HCT116 (cell line): ENCODE data around the gene AOAH. TPM values are rescaled to one million over a fixed set of nuclear protein-coding genes. Genes with fewer than 3 reads are reported as not detected.

Source experiments
- ATAC-seq: fragments of 200-7000 bp; cut with Tn5 transposase; 2 replicates; pipeline ENCODE4 v1.9.1; 2020; ENCODE audit warnings: mild to moderate bottlenecking, moderate library complexity
- BruUV-seq: library from RNA; stranded (reverse); fragments of 400-500 nt; replicated peaks from 2 replicates; lab custom pipeline; 2021; lab: Mats Ljungman, UMichigan
- CTCF ChIA-PET: fragments of 300-600 bp; sonication (Branson Sonifier 250); formaldehyde crosslinking; loops from one replicate; lab custom pipeline; 2021; ENCODE audit warnings: antibody characterized with exemption; lab: Charles Lee
- POLR2A ChIA-PET: fragments of 300-600, 350-600 bp; sonication (Branson Sonifier 250); formaldehyde crosslinking; loops from one replicate; lab custom pipeline; 2021; ENCODE audit warnings: antibody characterized with exemption; lab: Charles Lee
- RAD21 ChIA-PET, 2 experiments: fragments of 300-600 bp; sonication (Branson Sonifier 250); formaldehyde crosslinking; loops; one replicate each; lab custom pipeline; 2023; ENCODE audit warnings: low total read pairs in 2 of 2; ENCODE audit not compliant: uncharacterized antibody in 2 of 2, unreplicated experiment in 2 of 2, low non-redundant PET in 1 of 2; lab: Charles Lee
- DNase-seq: peaks from one replicate; pipeline ENCODE4 v3.0.0-alpha.2; 2010; ENCODE audit warnings: low read depth, low spot score
- H2AFZ ChIP-seq: fragments of 200-600 bp; shearing (Covaris generic), sonication (generic); 2 replicates; pipeline ENCODE4 v1.6.1; 2017; ENCODE audit warnings: low read depth, mixed run types, mixed read lengths, antibody characterized with exemption, low read length; ENCODE audit not compliant: poor library complexity, severe bottlenecking
- H3K27ac ChIP-seq: 2 replicates; pipeline ENCODE4 v1.5.1; 2012; ENCODE audit warnings: low read depth, low read length
- H3K27me3 ChIP-seq: fragments of 200-600 bp; sonication (generic); 2 replicates; pipeline ENCODE4 v1.6.1; 2016; ENCODE audit warnings: mixed run types, low read length, mixed read lengths; ENCODE audit not compliant: insufficient read depth
- H3K36me3 ChIP-seq, 2 experiments: fragments of 200-500 bp in 1 of 2; fragments of 200-600 bp in 1 of 2; sonication (Bioruptor generic) in 1 of 2; sonication (generic) in 1 of 2; 2 replicates each; pipeline versions ENCODE4 v1.5.1 to v1.6.1; 2014 to 2016; ENCODE audit warnings: low read length in 2 of 2, inconsistent platforms in 1 of 2, mixed read lengths in 1 of 2, mixed run types in 1 of 2; ENCODE audit not compliant: insufficient read depth in 2 of 2, control insufficient read depth in 1 of 2
- H3K4me1 ChIP-seq, 2 experiments: fragments of 200-600 bp in 1 of 2; sonication (generic) in 1 of 2; 2 replicates each; pipeline versions ENCODE4 v1.5.1 to v1.6.1; 2012 to 2017; ENCODE audit warnings: low read length in 2 of 2, inconsistent platforms in 1 of 2, mild to moderate bottlenecking in 1 of 2, mixed read lengths in 1 of 2, mixed run types in 1 of 2, moderate library complexity in 1 of 2; ENCODE audit not compliant: insufficient read depth in 2 of 2, control insufficient read depth in 1 of 2
- H3K4me2 ChIP-seq: fragments of 200-600 bp; sonication (generic); 2 replicates; pipeline ENCODE4 v1.6.1; 2017; ENCODE audit warnings: mixed run types, low read length, mixed read lengths
- H3K4me3 ChIP-seq, 2 experiments: fragments of 200-600 bp in 1 of 2; sonication (generic) in 1 of 2; replicated peaks in 1 of 2; 2 replicates each; pipeline ENCODE4 v1.5.1; 2011 to 2016; ENCODE audit warnings: low read length in 2 of 2, control low read depth in 1 of 2, low read depth in 1 of 2, mild to moderate bottlenecking in 1 of 2, mixed read lengths in 1 of 2, mixed run types in 1 of 2
- H3K79me2 ChIP-seq: fragments of 200-600 bp; sonication (generic); 2 replicates; pipeline ENCODE4 v1.6.1; 2017; ENCODE audit warnings: mild to moderate bottlenecking, mixed run types, low read length, moderate library complexity, mixed read lengths; ENCODE audit not compliant: insufficient read depth
- H3K9ac ChIP-seq: fragments of 200-600 bp; sonication (generic); 2 replicates; pipeline ENCODE4 v1.6.1; 2016; ENCODE audit warnings: low read length, mixed read lengths
- H3K9me2 ChIP-seq: fragments of 200-600 bp; sonication (generic), shearing (Covaris generic); 2 replicates; pipeline ENCODE4 v1.6.1; 2017; ENCODE audit warnings: mixed run types, mild to moderate bottlenecking, moderate library complexity; ENCODE audit not compliant: insufficient read depth
- H3K9me3 ChIP-seq, 2 experiments: fragments of 200-500 bp in 1 of 2; fragments of 200-600 bp in 1 of 2; sonication (Bioruptor generic) in 1 of 2; sonication (generic) in 1 of 2; 2 replicates each; pipeline ENCODE4 v1.6.1; 2014 to 2017; ENCODE audit warnings: low read length in 2 of 2, mixed read lengths in 2 of 2, inconsistent platforms in 1 of 2, low read depth in 1 of 2, mild to moderate bottlenecking in 1 of 2, mixed run types in 1 of 2, moderate library complexity in 1 of 2; ENCODE audit not compliant: control insufficient read depth in 1 of 2, insufficient read depth in 1 of 2
- H4K20me1 ChIP-seq: fragments of 200-600 bp; sonication (generic), shearing (Covaris generic); 2 replicates; pipeline ENCODE4 v1.6.1; 2017; ENCODE audit warnings: mixed run types, mild to moderate bottlenecking, moderate library complexity; ENCODE audit not compliant: insufficient read depth
- CTCF ChIP-seq, 3 experiments: fragments of 200-600 bp in 1 of 3; sonication (generic) in 1 of 3; IDR thresholded peaks in 2 of 3; conservative IDR thresholded peaks in 1 of 3; 2 replicates each; pipeline ENCODE4 v1.5.1; 2012 to 2017; ENCODE audit warnings: low read depth in 2 of 3, low read length in 2 of 3, antibody characterized with exemption in 1 of 3, borderline replicate concordance in 1 of 3, control low read depth in 1 of 3, mild to moderate bottlenecking in 1 of 3, mixed read lengths in 1 of 3, mixed run types in 1 of 3, moderate library complexity in 1 of 3; ENCODE audit not compliant: insufficient read depth in 1 of 3
- JUND ChIP-seq: IDR thresholded peaks from 2 replicates; pipeline ENCODE4 v1.6.1; 2012
- POLR2A ChIP-seq: IDR thresholded peaks from 2 replicates; pipeline ENCODE4 v1.7.0; 2011; ENCODE audit warnings: borderline replicate concordance; ENCODE audit not compliant: insufficient read depth, insufficient read length; ENCODE audit errors: extremely low read depth
- ZNF274 ChIP-seq: fragments of 200-500 bp; sonication (Bioruptor generic); IDR thresholded peaks from 2 replicates; pipeline ENCODE4 v1.6.1; 2014; ENCODE audit warnings: mild to moderate bottlenecking, low read depth, low read length, inconsistent platforms
- intact Hi-C: fragments of 100-400 bp; cut with micrococcal nuclease; formaldehyde crosslinking; loops from 2 replicates; pipeline ENCODE4 v1.10.0; 2022
- total RNA-seq: library from RNA; stranded (reverse); gene quantifications from one replicate; pipeline ENCODE4 v1.2.1, GENCODE V29; 2021; ENCODE audit not compliant: unreplicated experiment
- TF ChIP-seq, protein P1 (sequence below): IDR thresholded peaks from 2 replicates; pipeline ENCODE4 v1.6.1; 2011; ENCODE audit warnings: mild to moderate bottlenecking, low read length, moderate library complexity; ENCODE audit not compliant: insufficient replicate concordance; ENCODE audit errors: extremely low read depth

The AOAH gene
- total RNA-seq, 1 experiment from 2014 or later: 1.1 TPM

DNA sequence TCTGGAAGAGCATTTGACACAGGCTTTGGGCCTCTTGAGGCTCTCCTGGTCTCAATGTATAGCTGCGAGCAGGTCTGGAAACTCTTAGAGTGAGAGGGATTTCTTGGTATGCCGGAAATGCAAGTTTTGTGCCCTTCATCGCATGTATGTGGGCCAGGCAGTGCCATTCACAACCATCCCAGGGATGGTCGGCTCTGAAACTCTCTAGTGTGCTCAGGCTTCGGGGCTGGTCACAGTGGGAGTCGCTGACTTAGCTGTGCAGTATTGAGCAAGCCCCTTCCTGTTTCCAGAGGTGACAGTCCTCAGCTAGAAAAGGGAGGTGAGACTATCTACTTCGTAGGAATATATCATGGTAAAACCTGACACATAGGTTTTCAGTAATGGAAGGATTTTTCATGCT is 2.0 kb upstream of the AOAH start:
- TF ChIP-seq CTCF (IDR thresholded peaks at IDR 0.05 in 2 of 3, conservative IDR thresholded peaks at IDR 0.05 in 1 of 3; ENCODE audit: borderline replicate concordance in 1 of 3, insufficient read depth in 1 of 3, low read depth in 2 of 3, low read length in 2 of 3) (no peak), ZNF274 (no peak), JUND (no peak), POLR2A (no peak)
- TF ChIP-seq, protein P1, sequence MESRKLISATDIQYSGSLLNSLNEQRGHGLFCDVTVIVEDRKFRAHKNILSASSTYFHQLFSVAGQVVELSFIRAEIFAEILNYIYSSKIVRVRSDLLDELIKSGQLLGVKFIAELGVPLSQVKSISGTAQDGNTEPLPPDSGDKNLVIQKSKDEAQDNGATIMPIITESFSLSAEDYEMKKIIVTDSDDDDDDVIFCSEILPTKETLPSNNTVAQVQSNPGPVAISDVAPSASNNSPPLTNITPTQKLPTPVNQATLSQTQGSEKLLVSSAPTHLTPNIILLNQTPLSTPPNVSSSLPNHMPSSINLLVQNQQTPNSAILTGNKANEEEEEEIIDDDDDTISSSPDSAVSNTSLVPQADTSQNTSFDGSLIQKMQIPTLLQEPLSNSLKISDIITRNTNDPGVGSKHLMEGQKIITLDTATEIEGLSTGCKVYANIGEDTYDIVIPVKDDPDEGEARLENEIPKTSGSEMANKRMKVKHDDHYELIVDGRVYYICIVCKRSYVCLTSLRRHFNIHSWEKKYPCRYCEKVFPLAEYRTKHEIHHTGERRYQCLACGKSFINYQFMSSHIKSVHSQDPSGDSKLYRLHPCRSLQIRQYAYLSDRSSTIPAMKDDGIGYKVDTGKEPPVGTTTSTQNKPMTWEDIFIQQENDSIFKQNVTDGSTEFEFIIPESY: no peak
- ATAC-seq: no peak

More for the DNA sequence above, 2.0 kb upstream of the AOAH start:
- Histone ChIP-seq H3K4me2 (no peak overlapping the region), H3K4me3 (no peak overlapping the region), H3K79me2 (no peaks in the 10 kb centered on the region), H3K36me3 (no peaks in the 10 kb centered on the region), H2AFZ (no peak overlapping the region), H3K9me3 (no peaks in the 10 kb centered on the region), H3K27ac (no peak overlapping the region), H3K4me1 (no peaks in the 10 kb centered on the region), H3K9me2 (no peaks in the 10 kb centered on the region), H4K20me1 (no peaks in the 10 kb centered on the region), H3K9ac (no peak overlapping the region), H3K27me3 (no peaks in the 10 kb centered on the region)
- CTCF ChIA-PET: no interaction called here
- intact Hi-C loops: no loop called here
- BruUV-seq: no TSS peak
- no peak for DNase-seq
- RAD21 ChIA-PET: no interaction called here
- POLR2A ChIA-PET: no interaction called here
